Ecto neural progenitor cell (in vitro differentiated cells): ENCODE measurements around the gene ASCC3.
"Not testable (repeated sequence)": the region's sequence is repeated elsewhere in the genome, so short reads cannot be mapped to it uniquely, and the experiment has no call there.

Source experiments
- DNase-seq: peaks from one replicate; pipeline ENCODE4 v3.0.0-alpha.2; 2018; ENCODE audit warnings: low spot score

Gene ASCC3

GRCh38 chr6:100803264-100804045, 77.7 kb downstream of the ASCC3 start:
- DNase-seq = no peak

- DNase-seq = no peak
These were observed 80.1 kb downstream of the ASCC3 start for GRCh38 chr6:100801036-100801435.

- no peak for DNase-seq
These were observed 84.9 kb downstream of the ASCC3 start for GRCh38 chr6:100796049-100796823.

GRCh38 chr6:100790084-100790483, 91.0 kb downstream of the ASCC3 start:
- no peak for DNase-seq

- DNase-seq = no peak
These were observed 95.1 kb downstream of the ASCC3 start for GRCh38 chr6:100785982-100786381.

GRCh38 chr6:100780648-100781047, 100.5 kb downstream of the ASCC3 start:
- DNase-seq = no peak

- DNase-seq = no peak
These were observed 105.5 kb downstream of the ASCC3 start for GRCh38 chr6:100775667-100776066.

- DNase-seq = no peak
These were observed 106.4 kb downstream of the ASCC3 start for GRCh38 chr6:100774681-100775080.

GRCh38 chr6:100768816-100769351, 112.2 kb downstream of the ASCC3 start:
- DNase-seq = no peak

- DNase-seq = no peak
These were observed 117.4 kb downstream of the ASCC3 start for GRCh38 chr6:100763617-100764241.

GRCh38 chr6:100761841-100762240, 119.3 kb downstream of the ASCC3 start:
- DNase-seq = no peak

- DNase-seq = not testable (repeated sequence)
These were observed 122.7 kb downstream of the ASCC3 start for GRCh38 chr6:100758386-100758785.

- no peak for DNase-seq
These were observed 127.7 kb downstream of the ASCC3 start for GRCh38 chr6:100753421-100753820.

- no peak for DNase-seq
These were observed 129.5 kb downstream of the ASCC3 start for GRCh38 chr6:100751590-100751989.

GRCh38 chr6:100745419-100746041, 135.6 kb downstream of the ASCC3 start:
- no peak for DNase-seq

- DNase-seq = no peak
These were observed 140.7 kb downstream of the ASCC3 start for GRCh38 chr6:100740439-100740838.

GRCh38 chr6:100737720-100738119, 143.4 kb downstream of the ASCC3 start:
- not testable (repeated sequence) for DNase-seq

GRCh38 chr6:100731411-100731810, 149.7 kb downstream of the ASCC3 start:
- no peak for DNase-seq

GRCh38 chr6:100730001-100730980, 150.8 kb downstream of the ASCC3 start:
- no peak for DNase-seq

GRCh38 chr6:100726666-100727065, 154.5 kb downstream of the ASCC3 start:
- no peak for DNase-seq

- DNase-seq = no peak
These were observed 156.4 kb downstream of the ASCC3 start for GRCh38 chr6:100724696-100725095.
